Trophoblast cell (in vitro differentiated cells and primary cell): ENCODE measurements around the gene MFAP2.
"Not testable (repeated sequence)": the region's sequence is repeated elsewhere in the genome, so short reads cannot be mapped to it uniquely, and the experiment has no call there.

Experiments used
- DNase-seq, 2 donors: peaks; one replicate each; pipeline ENCODE4 v3.0.0-alpha.2; 2016
- H2AFZ ChIP-seq: 2 replicates; pipeline ENCODE4 v1.6.1; 2013; ENCODE audit warnings: low read length, moderate library complexity, mild to moderate bottlenecking; ENCODE audit not compliant: insufficient read depth, poor library complexity
- H2AK5ac ChIP-seq: 2 replicates; pipeline ENCODE4 v1.6.1; 2013; ENCODE audit warnings: mild to moderate bottlenecking, low read length
- H2BK120ac ChIP-seq: 2 replicates; pipeline ENCODE4 v1.6.1; 2013; ENCODE audit warnings: low read length, mild to moderate bottlenecking, moderate library complexity; ENCODE audit not compliant: insufficient read depth, poor library complexity
- H2BK12ac ChIP-seq: 2 replicates; pipeline ENCODE4 v1.6.1; 2013; ENCODE audit warnings: mild to moderate bottlenecking, low read length, moderate library complexity
- H2BK5ac ChIP-seq: 2 replicates; pipeline ENCODE4 v1.6.1; 2013; ENCODE audit warnings: low read length, low read depth, moderate library complexity, mild to moderate bottlenecking; ENCODE audit not compliant: poor library complexity
- H3K14ac ChIP-seq: 2 replicates; pipeline ENCODE4 v1.6.1; 2013; ENCODE audit warnings: mild to moderate bottlenecking, low read length
- H3K18ac ChIP-seq: 2 replicates; pipeline ENCODE4 v1.6.1; 2013; ENCODE audit warnings: mild to moderate bottlenecking, low read length
- H3K23ac ChIP-seq: 2 replicates; pipeline ENCODE4 v1.6.1; 2013; ENCODE audit warnings: low read length
- H3K27ac ChIP-seq: 2 replicates; pipeline ENCODE4 v1.5.1; 2013; ENCODE audit warnings: low read depth, mild to moderate bottlenecking, inconsistent platforms, low read length, moderate library complexity
- H3K27me3 ChIP-seq: 2 replicates; pipeline ENCODE4 v1.6.1; 2013; ENCODE audit warnings: inconsistent platforms, mild to moderate bottlenecking, low read length, moderate library complexity; ENCODE audit not compliant: insufficient read depth
- H3K36me3 ChIP-seq, 2 experiments: 1 replicate in 1 of 2; 2 replicates in 1 of 2; pipeline ENCODE4 v1.6.1; 2013; ENCODE audit warnings: low read length in 2 of 2, mild to moderate bottlenecking in 2 of 2, moderate library complexity in 1 of 2; ENCODE audit not compliant: insufficient read depth in 2 of 2, control insufficient read depth in 1 of 2
- H3K4ac ChIP-seq: 2 replicates; pipeline ENCODE4 v1.6.1; 2013; ENCODE audit warnings: low read depth, mild to moderate bottlenecking, low read length, moderate library complexity
- H3K4me1 ChIP-seq, 2 experiments: 1 replicate in 1 of 2; 2 replicates in 1 of 2; pipeline ENCODE4 v1.6.1; 2013; ENCODE audit warnings: low read length in 2 of 2, mild to moderate bottlenecking in 2 of 2, moderate library complexity in 1 of 2; ENCODE audit not compliant: insufficient read depth in 2 of 2, control insufficient read depth in 1 of 2
- H3K4me2 ChIP-seq: 2 replicates; pipeline ENCODE4 v1.6.1; 2013; ENCODE audit warnings: inconsistent platforms, mild to moderate bottlenecking, low read length, moderate library complexity
- H3K4me3 ChIP-seq: 2 replicates; pipeline ENCODE4 v1.5.1; 2013; ENCODE audit warnings: mild to moderate bottlenecking, low read depth, low read length, inconsistent platforms
- H3K79me1 ChIP-seq: one replicate; pipeline ENCODE4 v1.6.1; 2013; ENCODE audit warnings: low read length
- H3K79me2 ChIP-seq: 2 replicates; pipeline ENCODE4 v1.6.1; 2013; ENCODE audit warnings: low read length, mild to moderate bottlenecking; ENCODE audit not compliant: control insufficient read depth, insufficient read depth, poor library complexity
- H3K9ac ChIP-seq: 2 replicates; pipeline ENCODE4 v1.6.1; 2013; ENCODE audit warnings: mild to moderate bottlenecking, low read length
- H3K9me3 ChIP-seq: 2 replicates; pipeline ENCODE4 v1.6.1; 2013; ENCODE audit warnings: low read depth, mild to moderate bottlenecking, control low read depth, inconsistent platforms, low read length; ENCODE audit not compliant: insufficient read depth
- H4K12ac ChIP-seq: 2 replicates; pipeline ENCODE4 v1.6.1; 2013; ENCODE audit warnings: low read depth, mild to moderate bottlenecking, low read length, moderate library complexity
- H4K8ac ChIP-seq: 2 replicates; pipeline ENCODE4 v1.6.1; 2013; ENCODE audit warnings: low read depth, mild to moderate bottlenecking, low read length, moderate library complexity
- H4K91ac ChIP-seq: one replicate; pipeline ENCODE4 v1.6.1; 2013; ENCODE audit warnings: low read depth, mild to moderate bottlenecking, low read length, moderate library complexity
- WGBS: extraction: QIAGEN DNeasy Blood & Tissue Kit; methylation state at CpG from one replicate; pipeline ENCODE4 v1.1.7; 2013; ENCODE audit warnings: missing lambda C conversion rate; ENCODE audit not compliant: insufficient read length, insufficient coverage; ENCODE audit errors: extremely low coverage; 5-methylcytosine and 5-hydroxymethylcytosine counted together

Gene MFAP2

GRCh38 chr1:16956775-16957174 is 23.6 kb downstream of the MFAP2 start:
- Histone ChIP-seq H4K12ac (no peak overlapping the region), H2AFZ (no peak overlapping the region), H2BK12ac (no peak overlapping the region), H2BK5ac (no peak overlapping the region), H3K4ac (no peak overlapping the region), H3K14ac (no peak overlapping the region), H3K9ac (no peak overlapping the region), H3K36me3 (peaks cover 4 to 5% of the 10 kb centered on the region in 2 experiments), H2BK120ac (no peak overlapping the region), H3K23ac (no peak overlapping the region), H4K91ac (no peak overlapping the region), H3K4me2 (no peak overlapping the region), H3K4me3 (no peak overlapping the region), H3K27ac (no peak overlapping the region), H3K9me3 (no peaks in the 10 kb centered on the region), H3K18ac (no peak overlapping the region), H3K4me1 (no peaks in the 10 kb centered on the region), H3K27me3 (no peaks in the 10 kb centered on the region), H3K79me2 (no peaks in the 10 kb centered on the region), H4K8ac (no peak overlapping the region), H3K79me1 (peaks cover 3% of the 10 kb centered on the region), H2AK5ac (no peak overlapping the region)
- DNase-seq = no peak
- no CpG with 5 or more reads among the region's 8 CpGs for WGBS

DNA sequence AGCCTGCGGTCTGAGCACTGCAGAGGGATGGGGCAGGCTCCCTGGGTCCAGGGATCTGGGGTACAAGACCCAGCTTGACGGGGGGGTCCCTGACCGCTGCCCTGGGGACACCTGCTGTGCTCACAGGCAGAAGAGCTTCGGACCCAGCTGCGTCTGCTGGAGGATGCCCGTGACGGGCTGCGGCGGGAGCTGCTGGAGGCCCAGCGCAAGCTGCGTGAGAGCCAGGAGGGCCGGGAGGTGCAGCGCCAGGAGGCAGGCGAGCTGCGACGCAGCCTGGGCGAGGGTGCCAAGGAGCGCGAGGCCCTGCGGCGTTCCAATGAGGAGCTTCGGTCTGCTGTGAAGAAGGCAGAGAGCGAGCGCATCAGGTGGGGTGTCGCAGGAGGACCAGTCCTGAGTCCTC is 25.2 kb downstream of the MFAP2 start:
- Histone ChIP-seq H3K79me2 (no peaks in the 10 kb centered on the region), H3K9me3 (no peaks in the 10 kb centered on the region), H4K8ac (no peak overlapping the region), H2BK120ac (no peak overlapping the region), H3K4me2 (no peak overlapping the region), H3K4me1 (no peaks in the 10 kb centered on the region), H3K23ac (no peak overlapping the region), H3K27me3 (no peaks in the 10 kb centered on the region), H2AFZ (no peak overlapping the region), H3K14ac (no peak overlapping the region), H4K91ac (no peak overlapping the region), H3K9ac (no peak overlapping the region), H2AK5ac (no peak overlapping the region), H3K18ac (no peak overlapping the region), H2BK5ac (no peak overlapping the region), H3K4me3 (no peak overlapping the region), H4K12ac (no peak overlapping the region), H3K79me1 (no peaks in the 10 kb centered on the region), H3K4ac (no peak overlapping the region), H3K36me3 (peaks cover 4 to 5% of the 10 kb centered on the region in 2 experiments), H2BK12ac (no peak overlapping the region), H3K27ac (no peak overlapping the region)
- WGBS = no CpG with 5 or more reads among the region's 25 CpGs
- no peak for DNase-seq

DNA sequence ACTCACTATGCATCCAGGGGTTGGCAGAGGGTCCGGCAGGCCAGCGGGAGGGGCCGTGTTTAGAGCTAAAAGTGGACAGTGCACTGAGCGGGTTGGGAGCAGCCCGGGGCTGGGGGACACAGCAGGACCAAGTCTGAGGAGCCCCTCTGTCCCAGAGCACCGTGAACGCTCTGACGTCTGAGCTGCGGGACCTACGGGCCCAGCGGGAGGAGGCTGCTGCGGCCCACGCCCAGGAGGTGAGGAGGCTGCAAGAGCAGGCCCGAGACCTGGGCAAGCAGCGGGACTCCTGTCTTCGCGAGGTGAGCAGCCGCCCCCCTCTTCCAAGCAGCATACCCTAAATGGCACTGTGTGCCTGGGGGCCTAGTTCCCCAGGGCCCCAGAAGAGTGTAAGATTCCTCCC is 25.8 kb downstream of the MFAP2 start:
- DNase-seq = no peak
- no peaks in the 10 kb centered on the region for H3K79me1 ChIP-seq
- H4K12ac ChIP-seq = peak overlapping the region; percentile 18
- H3K14ac ChIP-seq = no peak overlapping the region
- no peak overlapping the region for H3K27ac ChIP-seq
- no peak overlapping the region for H2AK5ac ChIP-seq
- no peak overlapping the region for H3K4me2 ChIP-seq
- H3K36me3 ChIP-seq = peaks cover 4 to 5% of the 10 kb centered on the region in 2 experiments
- no peak overlapping the region for H3K23ac ChIP-seq
- H4K91ac ChIP-seq = no peak overlapping the region
- H3K27me3 ChIP-seq = no peaks in the 10 kb centered on the region
- H4K8ac ChIP-seq = no peak overlapping the region
- no peak overlapping the region for H3K9ac ChIP-seq
- no peak overlapping the region for H2AFZ ChIP-seq
- no peaks in the 10 kb centered on the region for H3K79me2 ChIP-seq
- no peaks in the 10 kb centered on the region for H3K4me1 ChIP-seq
- H2BK120ac ChIP-seq = no peak overlapping the region
- H2BK12ac ChIP-seq = no peak overlapping the region
- H3K9me3 ChIP-seq = no peaks in the 10 kb centered on the region
- H3K18ac ChIP-seq = no peak overlapping the region
- H3K4ac ChIP-seq = no peak overlapping the region
- H2BK5ac ChIP-seq = no peak overlapping the region
- no CpG with 5 or more reads among the region's 18 CpGs for WGBS
- no peak overlapping the region for H3K4me3 ChIP-seq

GRCh38 chr1:16952376-16952775 is 28.0 kb downstream of the MFAP2 start:
- H2BK5ac ChIP-seq, H3K4ac ChIP-seq, H4K8ac ChIP-seq, H3K4me3 ChIP-seq, H2BK120ac ChIP-seq, H3K9me3 ChIP-seq, H4K91ac ChIP-seq, H2BK12ac ChIP-seq, H3K4me1 ChIP-seq, H2AFZ ChIP-seq, H3K27me3 ChIP-seq, H3K79me2 ChIP-seq, H3K4me2 ChIP-seq, H3K27ac ChIP-seq, H3K18ac ChIP-seq, H3K14ac ChIP-seq, H3K9ac ChIP-seq, H3K23ac ChIP-seq, H2AK5ac ChIP-seq, H3K36me3 ChIP-seq, H4K12ac ChIP-seq, H3K79me1 ChIP-seq: not testable (repeated sequence)
- DNase-seq = peak; percentile 63 to 66
- WGBS = no CpG with 5 or more reads among the region's 4 CpGs
